Skeletal muscle satellite cell (primary cell): ENCODE data around the gene SORCS2.

Experiments used
- H3K27me3 ChIP-seq: 2 replicates; pipeline ENCODE4 v1.7.0; 2013; ENCODE audit warnings: low read length; ENCODE audit not compliant: control insufficient read depth, insufficient read depth
- H3K36me3 ChIP-seq: 2 replicates; pipeline ENCODE4 v1.7.0; 2013; ENCODE audit warnings: mild to moderate bottlenecking, control low read depth, low read length; ENCODE audit not compliant: insufficient read depth
- H3K4me1 ChIP-seq: 2 replicates; pipeline ENCODE4 v1.7.0; 2013; ENCODE audit warnings: low read length; ENCODE audit not compliant: control insufficient read depth, insufficient read depth
- H3K4me2 ChIP-seq: 2 replicates; pipeline ENCODE4 v1.7.0; 2013; ENCODE audit warnings: mild to moderate bottlenecking, low read length
- H3K4me3 ChIP-seq: 2 replicates; pipeline ENCODE4 v1.7.0; 2013; ENCODE audit warnings: low read length
- H3K9ac ChIP-seq: 2 replicates; pipeline ENCODE4 v1.7.0; 2013; ENCODE audit warnings: mild to moderate bottlenecking, low read depth, low read length, moderate library complexity
- H3K9me3 ChIP-seq: replicated peaks from 2 replicates; pipeline ENCODE4 v1.7.0; 2013; ENCODE audit warnings: mild to moderate bottlenecking, control low read depth, low read length

Gene SORCS2

DNA sequence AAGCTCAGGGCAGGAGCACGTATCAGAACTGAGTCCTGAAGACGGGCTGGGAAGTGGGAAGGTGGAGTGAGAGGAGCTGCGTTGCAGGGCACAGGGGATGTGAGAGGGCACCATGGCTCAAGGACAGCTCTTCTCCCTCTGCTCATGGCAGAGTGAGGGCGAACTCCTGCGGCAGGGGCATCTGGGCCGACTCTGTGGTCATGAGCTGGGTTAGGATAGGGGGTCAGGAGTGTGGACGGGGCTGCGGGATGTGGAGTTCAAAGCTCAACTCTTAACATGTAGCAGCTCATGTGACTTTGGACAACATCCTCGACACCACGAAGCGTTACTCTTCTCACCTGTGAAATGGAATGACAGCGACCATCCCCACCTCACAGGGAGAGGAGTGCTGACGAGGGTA lies 19.4 kb upstream of the SORCS2 start:
- Histone ChIP-seq H3K4me2 (no peak overlapping the region), H3K9me3 (no peaks in the 10 kb centered on the region), H3K4me1 (no peaks in the 10 kb centered on the region), H3K9ac (no peak overlapping the region), H3K4me3 (no peak overlapping the region), H3K27me3 (peaks cover 52% of the 10 kb centered on the region), H3K36me3 (no peaks in the 10 kb centered on the region)

DNA sequence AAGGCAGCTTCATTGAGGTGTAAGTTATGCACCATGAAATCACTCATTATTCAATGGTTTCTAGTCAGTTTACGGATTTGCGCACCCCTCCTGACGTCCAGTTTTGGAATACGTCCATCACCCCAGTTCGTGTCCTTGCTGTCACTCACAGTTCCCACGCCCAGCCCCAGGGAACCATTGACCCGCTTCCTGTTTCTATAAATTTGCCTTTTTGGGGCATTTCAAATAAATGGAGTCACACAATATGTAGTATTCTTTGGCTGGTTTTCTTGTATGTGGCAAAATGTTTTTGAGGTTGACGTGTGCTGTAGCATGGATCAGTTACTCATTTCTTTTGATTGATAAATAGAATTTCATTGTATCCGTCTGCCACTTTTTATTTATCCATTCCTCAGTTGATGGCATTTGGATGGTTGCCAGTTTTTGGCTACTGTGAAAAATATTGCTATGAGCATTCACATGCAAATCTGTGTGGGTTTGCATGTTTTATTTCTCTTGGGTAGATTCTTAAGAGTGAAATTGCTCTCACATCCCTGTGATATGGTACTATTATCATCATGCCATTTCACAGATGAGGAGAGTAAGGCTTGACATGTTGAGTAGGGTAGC lies 18.4 kb upstream of the SORCS2 start:
- Histone ChIP-seq H3K4me2 (no peak overlapping the region), H3K4me1 (no peaks in the 10 kb centered on the region), H3K36me3 (no peaks in the 10 kb centered on the region), H3K27me3 (peaks cover 47% of the 10 kb centered on the region), H3K9ac (no peak overlapping the region), H3K9me3 (no peaks in the 10 kb centered on the region), H3K4me3 (no peak overlapping the region)

DNA sequence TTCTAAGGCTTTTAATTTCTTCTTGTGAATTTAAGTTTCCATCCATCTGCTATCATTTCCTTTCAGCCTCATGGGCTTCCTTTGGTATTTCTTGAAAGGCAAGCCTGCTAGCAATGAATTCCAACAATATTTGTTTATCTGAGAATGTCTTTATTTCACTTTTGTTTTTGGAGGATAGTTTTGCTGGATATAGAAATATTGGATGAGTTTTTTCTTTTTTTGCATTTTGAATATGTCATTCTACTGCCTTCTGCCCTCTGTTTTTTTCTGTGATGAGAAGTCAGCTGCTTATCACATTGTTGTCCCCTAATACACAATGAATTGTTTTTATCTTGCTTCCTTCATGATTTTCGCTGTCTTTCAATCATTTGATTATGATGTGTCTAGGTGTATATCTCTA lies 13.2 kb upstream of the SORCS2 start:
- H3K36me3 ChIP-seq = no peaks in the 10 kb centered on the region
- peaks cover 21% of the 10 kb centered on the region for H3K27me3 ChIP-seq
- H3K9me3 ChIP-seq = no peaks in the 10 kb centered on the region
- no peak overlapping the region for H3K4me2 ChIP-seq
- no peak overlapping the region for H3K4me3 ChIP-seq
- no peaks in the 10 kb centered on the region for H3K4me1 ChIP-seq
- H3K9ac ChIP-seq = no peak overlapping the region

DNA sequence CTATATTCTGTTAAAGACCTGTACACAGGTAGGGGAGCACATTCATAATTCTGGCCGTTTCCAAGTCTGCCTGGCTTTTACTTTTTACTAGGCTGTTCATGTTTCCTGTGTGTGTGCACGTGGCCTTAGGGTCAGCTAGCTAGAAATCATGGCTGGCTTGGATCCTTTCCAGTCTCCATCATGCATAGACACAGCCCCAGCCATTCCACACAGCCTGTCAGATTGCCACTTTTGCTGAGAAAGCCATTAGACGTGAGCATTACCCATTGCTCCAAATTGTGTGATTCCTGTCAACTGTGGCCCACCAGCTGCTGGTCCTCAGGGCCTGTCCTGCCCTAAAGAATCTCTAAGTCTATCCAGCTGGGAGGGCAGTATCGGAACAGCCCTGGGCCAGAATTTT lies 11.4 kb upstream of the SORCS2 start:
- H3K4me1 ChIP-seq = no peaks in the 10 kb centered on the region
- no peaks in the 10 kb centered on the region for H3K36me3 ChIP-seq
- no peak overlapping the region for H3K4me2 ChIP-seq
- no peak overlapping the region for H3K4me3 ChIP-seq
- no peak overlapping the region for H3K9ac ChIP-seq
- H3K9me3 ChIP-seq = no peaks in the 10 kb centered on the region
- peaks cover 17% of the 10 kb centered on the region for H3K27me3 ChIP-seq

DNA sequence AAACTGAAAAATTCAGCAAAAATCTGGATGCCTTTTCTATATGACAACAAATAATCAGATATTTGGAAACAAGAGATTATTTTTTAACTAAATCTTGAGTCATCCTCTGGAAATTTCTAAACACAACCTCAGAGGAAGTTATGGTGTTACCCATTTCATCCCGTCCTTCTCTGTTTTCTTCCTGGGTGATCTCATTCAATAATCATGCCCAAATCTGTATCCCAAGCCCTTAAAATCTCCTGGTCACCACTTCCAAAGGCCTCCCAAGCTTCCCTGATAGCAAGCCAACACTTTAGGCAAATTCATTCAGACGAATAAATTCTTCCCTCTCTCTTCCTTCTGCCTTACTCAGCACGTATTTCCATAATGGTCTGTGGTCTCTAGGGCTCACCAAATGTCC lies 9.7 kb upstream of the SORCS2 start:
- Histone ChIP-seq H3K4me2 (no peak overlapping the region), H3K4me1 (no peaks in the 10 kb centered on the region), H3K9me3 (no peaks in the 10 kb centered on the region), H3K27me3 (peaks cover 14% of the 10 kb centered on the region), H3K36me3 (no peaks in the 10 kb centered on the region), H3K9ac (no peak overlapping the region), H3K4me3 (no peak overlapping the region)

DNA sequence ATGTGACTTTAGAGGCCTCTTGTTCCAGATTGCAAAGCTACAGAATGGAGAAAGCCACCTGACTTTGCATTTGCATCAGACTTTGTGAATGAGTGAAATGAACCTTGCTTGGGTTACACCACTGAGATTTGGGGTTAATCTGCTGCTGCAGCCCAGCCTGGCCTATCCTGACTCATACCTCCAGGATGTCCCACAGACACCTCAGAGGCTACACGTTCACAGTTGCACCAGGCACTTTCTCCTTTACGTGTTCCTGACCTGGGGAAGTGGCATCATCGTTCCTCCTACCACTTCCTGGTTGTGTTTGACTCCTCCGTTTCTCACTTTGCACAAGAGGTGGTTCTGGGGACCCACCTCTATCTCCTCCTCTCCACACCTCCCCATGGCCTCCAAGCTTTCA lies 9.2 kb upstream of the SORCS2 start:
- Histone ChIP-seq H3K9ac (no peak overlapping the region), H3K4me3 (no peak overlapping the region), H3K4me1 (no peaks in the 10 kb centered on the region), H3K27me3 (peaks cover 18% of the 10 kb centered on the region), H3K36me3 (no peaks in the 10 kb centered on the region), H3K9me3 (no peaks in the 10 kb centered on the region), H3K4me2 (no peak overlapping the region)

DNA sequence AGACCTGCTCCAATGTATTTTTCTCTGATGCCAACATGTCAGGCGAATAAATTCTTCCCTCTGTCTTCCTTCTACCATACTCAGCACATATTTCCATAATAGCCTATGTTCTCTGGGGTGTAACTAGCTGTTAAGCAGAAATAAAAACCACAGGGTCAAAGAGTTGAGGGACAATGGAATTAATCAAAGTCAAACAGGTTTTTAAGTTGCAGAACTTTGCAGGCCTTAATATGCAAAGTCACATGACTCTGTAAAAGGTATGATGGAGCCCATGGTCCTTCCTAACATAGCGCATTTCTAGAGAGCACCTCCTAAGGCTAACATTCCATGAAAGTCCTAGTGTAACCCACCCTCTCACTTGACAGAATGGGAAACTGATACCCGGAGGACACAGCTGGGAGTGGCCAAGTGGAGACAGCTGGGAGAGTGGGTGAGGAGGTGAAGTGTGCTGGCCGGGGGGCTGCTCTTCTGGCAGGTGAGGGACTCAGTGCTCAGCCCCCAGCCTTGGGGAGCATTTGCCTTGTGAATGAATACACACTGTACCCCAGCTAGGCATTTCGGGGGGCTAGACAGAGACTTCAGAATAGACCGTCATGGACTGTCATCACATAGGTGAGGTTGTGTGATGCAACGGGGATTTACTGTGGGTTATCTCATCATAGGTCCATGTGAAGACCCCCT lies 8.4 kb upstream of the SORCS2 start:
- Histone ChIP-seq H3K27me3 (peaks cover 26% of the 10 kb centered on the region), H3K9ac (no peak overlapping the region), H3K4me1 (no peaks in the 10 kb centered on the region), H3K9me3 (no peaks in the 10 kb centered on the region), H3K4me2 (no peak overlapping the region), H3K36me3 (no peaks in the 10 kb centered on the region), H3K4me3 (no peak overlapping the region)

DNA sequence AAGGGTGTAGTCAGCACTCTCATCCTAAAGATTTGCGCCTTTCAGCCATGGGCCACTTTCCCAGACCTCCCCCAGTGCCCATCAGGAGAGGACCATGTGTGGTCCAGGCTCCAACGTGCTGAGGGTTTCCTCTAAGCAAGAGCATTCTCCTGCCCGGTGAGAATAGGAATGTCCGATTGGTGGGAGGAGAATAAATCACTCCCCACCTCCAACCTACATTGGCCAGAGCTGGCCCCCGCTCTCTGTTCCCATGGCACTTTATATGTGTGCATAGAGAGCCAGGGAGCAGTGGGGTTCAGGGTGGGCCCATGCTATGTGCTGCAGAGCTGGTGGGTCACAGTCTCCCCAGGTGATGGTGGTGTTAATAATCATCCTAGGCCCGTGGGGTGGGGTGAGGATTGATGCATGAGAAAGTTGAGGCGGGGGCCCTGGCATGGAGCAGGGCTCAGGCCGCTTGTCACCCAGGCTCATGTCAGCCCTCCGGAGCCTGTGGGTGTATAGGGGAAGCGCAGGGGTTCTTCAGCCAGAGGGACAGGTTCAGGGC lies 6.8 kb upstream of the SORCS2 start:
- no peak overlapping the region for H3K4me2 ChIP-seq
- peaks cover 42% of the 10 kb centered on the region for H3K27me3 ChIP-seq

DNA sequence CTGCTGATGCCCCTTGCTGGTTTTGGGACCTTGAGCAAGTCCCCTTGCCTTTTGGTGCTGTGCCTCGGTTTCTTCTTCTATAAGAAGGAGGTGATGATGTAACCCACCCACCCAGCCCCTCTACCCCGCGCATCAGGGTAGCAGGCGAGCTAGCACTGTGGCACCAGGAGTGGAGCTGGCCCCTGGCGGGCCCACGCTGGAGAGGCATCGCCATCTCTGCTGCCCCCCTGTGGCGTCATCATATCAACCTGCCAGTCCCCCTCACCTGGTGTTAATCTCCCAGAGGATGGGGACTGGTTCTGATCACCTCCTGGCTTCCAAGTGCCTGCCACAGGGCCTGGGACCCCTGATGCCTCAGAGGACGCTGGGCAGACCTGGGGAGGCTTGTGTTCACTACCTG lies 6.3 kb upstream of the SORCS2 start:
- H3K9ac ChIP-seq = no peak overlapping the region
- no peaks in the 10 kb centered on the region for H3K9me3 ChIP-seq
- peaks cover 46% of the 10 kb centered on the region for H3K27me3 ChIP-seq
- no peaks in the 10 kb centered on the region for H3K4me1 ChIP-seq
- no peaks in the 10 kb centered on the region for H3K36me3 ChIP-seq
- no peak overlapping the region for H3K4me3 ChIP-seq
- H3K4me2 ChIP-seq = no peak overlapping the region

More for the DNA sequence above, 6.8 kb upstream of the SORCS2 start:
- Histone ChIP-seq H3K9ac (no peak overlapping the region), H3K4me3 (no peak overlapping the region), H3K4me1 (no peaks in the 10 kb centered on the region), H3K36me3 (no peaks in the 10 kb centered on the region), H3K9me3 (no peaks in the 10 kb centered on the region)

DNA sequence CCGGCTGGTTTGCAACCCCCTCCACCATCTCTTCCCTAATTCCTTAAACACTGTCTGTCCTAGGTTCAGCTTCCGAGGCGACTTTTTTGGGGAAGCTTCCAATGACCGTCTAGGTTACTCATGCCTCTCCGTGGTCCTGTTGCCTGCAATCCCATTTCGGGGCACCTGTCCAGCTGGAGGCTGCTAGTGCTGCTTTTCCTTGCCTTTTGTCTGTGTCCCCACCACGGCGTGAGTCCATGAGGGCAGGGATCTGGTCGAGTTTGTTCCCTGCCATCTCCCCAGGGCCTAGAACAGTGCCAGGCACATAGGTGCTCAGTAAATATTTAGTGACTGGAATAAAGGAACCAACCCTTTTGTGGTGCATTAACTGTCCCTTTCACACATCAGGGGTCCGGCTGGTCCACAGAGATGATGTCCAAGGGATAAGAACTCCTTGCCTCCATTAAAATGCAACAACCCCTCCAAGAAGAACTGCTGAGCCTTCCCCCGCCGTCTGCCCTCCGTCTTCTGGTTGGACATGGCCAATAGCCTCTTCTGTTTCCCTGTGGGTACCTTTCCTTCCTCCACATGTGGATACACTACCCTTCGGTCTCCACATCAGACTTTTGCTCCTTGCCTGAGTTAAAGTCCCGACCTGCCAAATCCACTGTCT lies 5.7 kb upstream of the SORCS2 start:
- no peaks in the 10 kb centered on the region for H3K36me3 ChIP-seq
- no peak overlapping the region for H3K9ac ChIP-seq
- peaks cover 50% of the 10 kb centered on the region for H3K27me3 ChIP-seq
- H3K9me3 ChIP-seq = no peaks in the 10 kb centered on the region
- H3K4me1 ChIP-seq = no peaks in the 10 kb centered on the region
- no peak overlapping the region for H3K4me3 ChIP-seq
- no peak overlapping the region for H3K4me2 ChIP-seq

DNA sequence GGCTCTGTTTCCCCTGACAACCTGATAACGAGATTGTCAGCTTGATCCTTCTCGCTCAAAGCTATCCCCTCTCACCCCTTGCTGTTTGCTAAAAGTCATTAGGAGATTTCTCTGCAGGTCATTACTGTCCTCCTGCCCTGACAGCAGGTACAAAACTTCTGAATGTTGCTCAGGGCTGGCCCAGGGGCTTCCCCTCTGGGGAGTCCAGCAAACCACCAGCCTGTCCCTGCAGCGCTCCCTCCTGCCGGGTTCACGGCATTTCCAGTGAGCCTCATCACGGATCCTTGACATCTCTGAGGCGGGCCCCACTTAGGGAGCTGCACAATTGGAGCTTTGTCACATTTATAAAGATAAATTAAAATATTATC lies 5.2 kb upstream of the SORCS2 start:
- no peaks in the 10 kb centered on the region for H3K4me1 ChIP-seq
- peaks cover 50% of the 10 kb centered on the region for H3K27me3 ChIP-seq
- H3K4me2 ChIP-seq = no peak overlapping the region
- H3K9me3 ChIP-seq = no peaks in the 10 kb centered on the region
- no peak overlapping the region for H3K9ac ChIP-seq
- no peaks in the 10 kb centered on the region for H3K36me3 ChIP-seq
- no peak overlapping the region for H3K4me3 ChIP-seq
